GM18861 (cell line): ENCODE data around the gene C6orf132.

Source experiments
- ATAC-seq: cut with Tn5 transposase; IDR thresholded peaks from one replicate; pipeline ENCODE4 v1.9.1; 2021; ENCODE audit not compliant: unreplicated experiment

C6orf132 gene

GRCh38 chr6:42135722-42136121, 6.7 kb downstream of the C6orf132 start:
- no peak for ATAC-seq

GRCh38 chr6:42135161-42135560, 7.3 kb downstream of the C6orf132 start:
- no peak for ATAC-seq

- ATAC-seq = no peak
Observed at GRCh38 chr6:42133926-42134325, 8.5 kb downstream of the C6orf132 start.

GRCh38 chr6:42131531-42131930, 10.9 kb downstream of the C6orf132 start:
- no peak for ATAC-seq

GRCh38 chr6:42129360-42129676, 13.1 kb downstream of the C6orf132 start:
- no peak for ATAC-seq

GRCh38 chr6:42128460-42129359, 13.7 kb downstream of the C6orf132 start:
- no peak for ATAC-seq

GRCh38 chr6:42125663-42126062, 16.8 kb downstream of the C6orf132 start:
- no peak for ATAC-seq

- no peak for ATAC-seq
Observed at GRCh38 chr6:42125231-42125630, 17.2 kb downstream of the C6orf132 start.

GRCh38 chr6:42124223-42124836, 18.1 kb downstream of the C6orf132 start:
- ATAC-seq = no peak

- no peak for ATAC-seq
Observed at GRCh38 chr6:42123379-42124103, 18.9 kb downstream of the C6orf132 start.

- ATAC-seq = no peak
Observed at GRCh38 chr6:42120895-42121865, 21.2 kb downstream of the C6orf132 start.

GRCh38 chr6:42118162-42119001, 24.0 kb downstream of the C6orf132 start:
- ATAC-seq = no peak

GRCh38 chr6:42117843-42118161, 24.6 kb downstream of the C6orf132 start:
- no peak for ATAC-seq

- ATAC-seq = no peak
Observed at GRCh38 chr6:42113936-42114636, 28.3 kb downstream of the C6orf132 start.

- no peak for ATAC-seq
Observed at GRCh38 chr6:42112351-42112750, 30.1 kb downstream of the C6orf132 start.

GRCh38 chr6:42110683-42111082, 31.7 kb downstream of the C6orf132 start:
- ATAC-seq = no peak

GRCh38 chr6:42108071-42108470, 34.3 kb downstream of the C6orf132 start:
- ATAC-seq = no peak

- no peak for ATAC-seq
Observed at GRCh38 chr6:42106112-42107023, 36.1 kb downstream of the C6orf132 start.
